Head of caudate nucleus (tissue), 42 donors: Measurements from ENCODE around the gene HP1BP3.

Source experiments
- DNase-seq, 42 donors: peaks; one replicate each; pipeline versions ENCODE4 v3.0.0 to v3.0.0-alpha.2; 2020 to 2021; ENCODE audit warnings: mixed read lengths in 7 of 42
- intact Hi-C: fragments of 100-400 bp; cut with DNase I; formaldehyde crosslinking; loops from one replicate; pipeline ENCODE4 v1.15.0; 2022

HP1BP3 gene

GRCh38 chr1:20729990-20730689 lies 57.0 kb downstream of the HP1BP3 start:
- intact Hi-C loops = no loop called here
- DNase-seq = peak in 12 of 42 donors; percentile 7 to 40 (median 26)

DNA sequence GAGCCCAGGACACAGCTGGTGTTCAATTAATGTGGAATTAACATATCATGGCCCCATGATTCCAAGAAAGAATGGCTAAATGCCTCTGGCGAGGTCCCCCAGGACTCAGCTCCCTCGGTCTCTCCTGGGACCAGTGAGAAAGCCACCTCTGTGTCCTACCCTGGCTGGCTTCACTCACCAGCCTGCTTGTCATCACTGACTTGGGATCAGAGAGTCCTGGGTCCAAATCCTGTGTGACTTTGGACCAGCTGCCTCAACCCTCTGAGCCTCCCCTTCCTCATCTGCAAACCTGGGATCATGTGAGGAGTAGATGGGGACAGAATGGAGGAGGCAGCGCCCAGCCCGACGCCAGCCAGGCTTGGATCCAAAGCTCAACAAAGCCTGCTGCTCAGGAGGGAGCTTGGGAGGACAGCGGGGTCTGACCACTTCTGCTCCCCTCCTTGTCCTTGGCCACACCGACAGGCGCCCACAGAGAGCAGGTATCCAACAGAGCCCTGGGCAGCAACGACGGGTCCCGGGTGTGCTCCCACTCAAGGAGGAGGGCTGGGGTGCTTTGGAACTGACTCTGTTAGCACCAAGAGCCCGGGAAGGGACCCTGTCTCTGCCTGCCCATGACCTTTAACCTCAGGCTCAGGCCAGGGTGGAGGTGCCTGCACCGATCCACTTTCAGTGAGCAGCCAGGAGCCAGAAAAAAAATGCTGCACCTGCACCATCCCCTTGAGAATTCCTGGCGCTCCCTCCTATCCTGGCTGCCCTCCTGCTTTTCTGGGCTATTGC lies 57.8 kb downstream of the HP1BP3 start:
- DNase-seq = peak in 13 of 42 donors; percentile 0 to 41 (median 24)
- intact Hi-C loops = no loop called here

DNA sequence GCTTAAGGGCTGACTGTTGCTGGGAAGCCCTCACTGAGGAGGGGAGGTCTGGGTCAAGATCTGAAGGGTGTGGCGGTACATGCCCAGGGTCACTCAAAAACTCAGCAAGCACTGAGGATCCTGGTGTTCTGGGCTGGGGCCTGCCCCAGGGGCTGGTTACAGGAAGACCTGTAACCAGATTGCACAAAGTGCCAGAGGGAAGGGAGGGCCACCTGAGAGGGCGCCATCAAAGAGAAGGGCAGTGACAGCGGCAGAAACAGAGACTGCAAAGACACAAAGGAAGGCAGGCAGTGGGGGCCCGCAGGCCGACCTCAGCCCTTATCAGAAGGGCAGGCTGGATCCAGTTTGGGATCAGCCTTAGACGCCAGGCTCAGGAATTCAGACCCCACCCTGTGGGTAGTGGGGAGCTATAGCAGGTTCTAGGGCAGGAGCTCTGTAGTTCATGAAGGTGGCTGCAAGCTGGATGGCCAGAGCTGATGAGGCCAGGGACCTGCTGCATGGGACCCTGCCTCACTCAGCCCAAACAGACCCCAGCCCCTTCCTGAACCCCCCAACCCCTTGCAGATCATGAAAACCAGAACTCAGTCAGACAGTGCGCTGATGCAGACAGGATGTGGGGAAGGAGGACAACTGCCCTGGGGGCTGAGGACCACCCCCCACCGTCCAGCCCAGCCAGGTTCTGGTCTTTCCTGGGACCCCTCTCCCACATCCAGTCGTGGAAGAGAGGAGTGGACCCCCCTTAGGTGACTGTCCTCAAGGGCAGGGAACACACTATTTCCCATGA lies 58.5 kb downstream of the HP1BP3 start:
- DNase-seq = peak in 12 of 42 donors; percentile 1 to 29 (median 8)
- intact Hi-C loops = no loop called here

DNA sequence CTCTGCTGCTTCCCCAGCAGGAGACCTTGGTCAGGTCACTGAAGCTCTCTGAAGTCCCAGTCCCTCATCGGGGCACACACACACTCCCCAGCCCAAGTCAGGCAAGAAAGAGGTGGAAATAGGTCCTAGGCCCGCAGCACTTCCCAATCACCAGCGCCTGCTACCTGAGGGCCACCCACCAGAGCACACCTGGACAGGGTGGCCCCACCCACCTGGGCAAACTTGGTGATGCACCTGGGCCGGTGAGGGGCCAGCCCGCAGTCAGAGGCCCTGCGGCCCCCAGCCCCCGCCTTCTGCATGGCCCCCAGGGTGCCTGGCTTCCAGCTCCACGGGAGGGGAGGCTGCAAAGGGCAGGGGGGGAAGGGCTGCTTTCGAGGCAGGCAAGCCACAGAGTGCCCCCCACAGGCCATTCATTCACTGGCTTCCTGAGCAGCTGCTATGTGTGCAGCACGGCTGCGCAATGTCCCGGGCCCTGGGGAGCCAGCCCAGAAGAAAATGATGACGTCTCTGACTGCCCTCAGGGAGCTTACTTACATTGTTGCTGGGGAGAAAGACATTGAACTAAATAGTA lies 59.3 kb downstream of the HP1BP3 start:
- intact Hi-C loops = no loop called here
- peak in 21 of 42 donors; percentile 14 to 67 (median 54) for DNase-seq

DNA sequence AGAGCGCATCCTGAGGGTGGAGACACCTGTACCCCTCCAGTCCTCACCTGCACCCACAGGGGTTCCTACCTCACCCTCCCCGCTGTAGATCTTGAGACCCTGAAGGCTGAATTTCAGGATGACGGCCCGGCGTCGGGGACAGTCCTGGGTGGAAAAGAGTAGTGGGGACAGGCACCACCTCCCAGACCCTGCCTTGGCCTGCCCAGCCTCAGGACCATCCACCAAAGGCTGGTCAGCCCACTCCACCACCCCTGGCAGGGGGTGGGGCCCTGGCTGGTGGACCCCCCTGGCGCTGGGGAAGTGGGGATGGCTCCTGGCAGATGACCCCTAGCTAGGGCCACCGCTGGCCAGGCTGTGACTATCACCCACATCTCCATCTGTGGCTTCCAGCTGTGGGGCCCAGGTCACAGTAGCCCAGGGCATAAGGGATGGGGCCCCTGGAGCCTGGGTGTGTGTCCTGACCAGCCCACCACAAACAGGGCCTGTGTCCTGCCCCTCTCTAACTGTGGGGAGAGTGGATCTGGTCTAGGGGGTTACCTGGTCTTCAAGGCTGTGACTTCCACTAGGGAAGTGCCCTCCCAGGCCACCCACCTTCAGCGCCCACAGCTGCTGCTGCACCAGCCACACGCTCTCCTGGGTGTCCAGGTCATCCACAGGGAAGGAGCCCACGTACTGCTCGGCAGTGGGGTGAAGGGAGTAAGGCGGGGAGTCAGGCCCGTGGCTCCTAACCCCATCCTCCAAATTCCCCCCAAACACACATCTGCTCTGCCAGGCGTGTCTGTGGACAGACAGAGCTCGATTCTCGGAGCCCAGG lies 60.0 kb downstream of the HP1BP3 start:
- intact Hi-C loops = no loop called here
- DNase-seq = peak in 11 of 42 donors; percentile 4 to 41 (median 17)

DNA sequence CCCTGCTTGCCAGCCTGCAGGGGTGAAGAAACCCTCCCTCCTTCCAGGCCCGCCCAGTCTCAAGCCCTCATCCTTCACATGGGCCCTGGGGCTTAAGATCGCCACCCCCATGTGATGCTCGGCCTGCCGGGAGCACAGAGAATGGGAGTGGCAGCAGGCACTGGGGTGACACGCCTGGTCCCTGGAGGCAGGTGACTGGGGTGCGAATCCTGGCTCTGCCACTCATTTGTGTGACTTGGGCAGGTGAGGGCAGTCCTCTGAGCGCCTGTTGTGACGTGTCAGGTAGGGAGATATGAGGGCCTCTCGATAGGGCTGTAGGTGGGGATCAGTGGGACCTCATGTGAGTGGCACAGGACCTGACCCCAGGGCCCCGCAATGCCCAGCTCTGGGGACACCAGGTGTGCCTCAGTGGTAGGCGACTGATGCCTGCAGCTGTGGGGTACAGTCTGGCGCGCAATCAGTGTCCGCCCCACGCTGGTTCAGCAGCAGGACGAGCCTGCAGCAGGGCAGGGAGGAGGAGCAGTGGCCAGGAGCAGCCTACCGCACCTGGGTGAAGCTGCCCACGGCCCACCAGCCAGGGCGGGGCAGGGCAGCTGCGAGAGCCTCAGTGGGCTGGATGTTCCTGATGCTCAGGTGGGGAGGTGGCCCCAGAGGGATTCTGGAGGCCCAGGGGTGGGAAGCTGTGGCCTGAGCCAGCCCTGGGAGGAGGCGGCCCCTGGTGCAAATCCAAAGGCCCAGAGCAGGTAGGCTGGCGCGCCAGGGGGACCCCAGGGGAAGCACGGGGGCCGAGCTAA lies 60.8 kb downstream of the HP1BP3 start:
- DNase-seq = peak in 16 of 42 donors; percentile 0 to 35 (median 13)
- intact Hi-C loops = no loop called here

DNA sequence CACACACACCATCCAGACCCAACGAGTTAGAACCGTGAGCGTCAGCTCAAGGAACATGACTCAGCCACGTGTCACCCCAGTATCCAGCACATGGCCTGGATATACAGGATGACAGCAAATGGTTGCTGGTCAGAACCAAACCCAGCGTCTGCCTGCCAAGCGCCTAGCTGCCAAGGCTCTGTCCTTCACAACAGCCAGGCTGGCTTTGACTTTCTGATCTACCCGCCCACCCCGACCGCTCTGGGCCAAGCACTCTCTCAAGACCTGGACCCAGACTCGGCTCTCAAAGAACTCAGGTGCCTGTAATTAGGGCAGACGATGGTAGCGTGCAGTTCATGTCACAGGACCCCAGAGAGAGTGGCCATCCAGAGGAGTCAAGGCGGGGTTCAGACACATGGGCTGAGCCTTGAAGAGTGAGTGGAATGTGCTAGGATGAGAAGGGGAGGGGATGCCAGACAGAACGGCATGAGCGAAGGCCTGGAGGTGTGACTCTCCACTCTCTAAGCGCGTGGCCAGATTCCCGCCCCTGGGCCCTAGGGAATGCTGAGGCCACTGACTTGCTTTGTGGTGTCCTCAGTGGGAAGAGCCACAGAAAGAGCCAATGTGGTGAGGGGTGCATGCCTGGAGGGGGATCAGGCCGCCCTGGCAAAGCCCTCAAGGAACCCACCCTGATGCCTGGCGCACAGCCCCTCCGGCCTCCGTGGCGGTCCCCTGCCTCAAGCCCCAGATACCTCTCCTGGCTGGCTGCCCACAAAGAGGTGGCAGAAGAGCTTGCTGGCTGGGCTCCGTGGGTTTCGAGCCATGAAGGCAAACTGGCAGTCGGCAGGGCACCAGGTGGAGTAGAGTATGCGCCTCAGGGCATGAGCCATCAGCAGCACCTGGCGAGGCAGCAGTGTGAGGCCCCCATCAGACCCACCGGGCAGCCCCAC lies 61.7 kb downstream of the HP1BP3 start:
- peak in 16 of 42 donors; percentile 2 to 48 (median 32) for DNase-seq

DNA sequence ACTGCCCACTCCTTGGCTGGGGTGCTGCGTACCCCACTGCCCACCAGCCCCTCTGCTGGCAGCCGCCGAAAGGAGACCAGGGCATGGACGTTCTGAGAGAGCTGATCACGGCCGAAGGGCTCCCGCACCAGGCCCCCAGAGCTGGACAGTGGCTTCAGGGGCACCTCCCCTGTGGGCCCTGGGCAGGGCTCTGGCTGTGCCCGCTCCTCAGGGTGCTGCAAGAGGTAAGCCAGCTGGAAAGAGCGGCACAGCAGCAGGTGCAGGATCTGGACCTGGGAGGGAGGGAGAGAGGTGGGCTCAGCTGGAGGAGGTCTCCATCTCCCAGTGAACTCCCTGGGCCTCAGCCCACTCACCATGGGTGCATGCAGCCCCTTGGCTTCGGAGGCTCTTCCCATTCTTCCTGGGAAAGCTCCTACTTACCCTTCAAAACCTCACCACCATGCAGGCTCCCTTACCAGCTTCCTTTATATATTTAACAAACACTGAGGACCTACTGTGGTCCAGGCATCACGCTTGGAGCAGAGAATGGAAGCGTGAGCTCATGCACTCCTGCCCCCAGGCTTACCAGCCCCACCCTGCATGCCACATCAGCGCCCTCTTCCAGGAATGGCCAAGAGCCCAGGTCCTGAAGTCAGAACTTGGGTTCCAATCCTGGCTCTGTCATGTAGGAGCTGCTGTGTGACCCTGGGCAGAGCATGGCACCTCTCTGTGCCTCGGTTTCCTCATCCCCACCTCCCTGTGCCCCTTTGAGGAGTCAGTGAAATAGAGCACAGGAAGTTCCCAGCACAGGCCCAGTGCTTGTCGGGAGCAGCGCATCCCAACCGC lies 62.5 kb downstream of the HP1BP3 start:
- intact Hi-C loops = no loop called here
- DNase-seq = peak in 13 of 42 donors; percentile 0 to 35 (median 7)

More for the DNA sequence above, 61.7 kb downstream of the HP1BP3 start:
- intact Hi-C loops = no loop called here

GRCh38 chr1:20723537-20724363 lies 63.4 kb downstream of the HP1BP3 start:
- DNase-seq = peak in 17 of 42 donors; percentile 1 to 40 (median 13)
- intact Hi-C loops = no loop called here

DNA sequence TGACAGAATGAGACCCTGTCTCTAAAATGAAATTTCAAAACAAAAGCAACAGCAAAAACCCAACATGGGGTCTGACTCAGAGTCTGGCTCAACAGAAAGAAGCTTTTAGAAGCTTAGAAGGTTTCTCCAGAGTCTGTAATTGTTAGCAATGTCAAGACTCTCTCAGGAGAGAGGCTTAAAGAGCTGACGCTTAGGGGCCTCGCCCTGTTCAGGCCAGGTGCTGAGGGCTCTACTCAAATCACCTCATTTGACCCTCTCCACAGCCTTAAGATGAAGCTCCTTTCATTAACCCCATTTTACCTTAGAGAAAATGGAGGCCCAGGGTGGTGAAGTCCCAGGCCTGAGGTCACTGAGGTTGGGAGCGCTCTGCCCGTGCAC lies 64.0 kb downstream of the HP1BP3 start:
- intact Hi-C loops = no loop called here
- DNase-seq = peak in 4 of 42 donors; percentile 0 to 1 (median 0)

GRCh38 chr1:20721117-20722061 lies 65.7 kb downstream of the HP1BP3 start:
- intact Hi-C loops = no loop called here
- peak in 20 of 42 donors; percentile 0 to 33 (median 10) for DNase-seq

GRCh38 chr1:20720631-20721091 lies 66.4 kb downstream of the HP1BP3 start:
- DNase-seq = peak in 12 of 42 donors; percentile 0 to 33 (median 4)
- intact Hi-C loops = no loop called here

- intact Hi-C loops = no loop called here
- DNase-seq = peak in 8 of 42 donors; percentile 2 to 39 (median 7)
These were observed 67.1 kb downstream of the HP1BP3 start for GRCh38 chr1:20719871-20720620.
